HEK293 (cell line): ENCODE data around the gene CCP110.

Source experiments
- SP3 ChIP-seq: fragments of 450-650 bp; formaldehyde crosslinking; IDR thresholded peaks from 2 replicates; pipeline ENCODE4 v1.5.1; 2016; ENCODE audit warnings: missing biosample characterization, missing genetic modification characterization
- TF ChIP-seq, protein P1 (sequence below): fragments of 450-650 bp; formaldehyde crosslinking; IDR thresholded peaks from 2 replicates; pipeline ENCODE4 v1.5.1; 2016; ENCODE audit warnings: missing biosample characterization, missing genetic modification characterization
- TF ChIP-seq, protein P2 (sequence below): IDR thresholded peaks from 2 replicates; pipeline ENCODE4 v1.6.1; 2011; ENCODE audit warnings: mild to moderate bottlenecking, low read depth, low read length, borderline replicate concordance

DNA sequence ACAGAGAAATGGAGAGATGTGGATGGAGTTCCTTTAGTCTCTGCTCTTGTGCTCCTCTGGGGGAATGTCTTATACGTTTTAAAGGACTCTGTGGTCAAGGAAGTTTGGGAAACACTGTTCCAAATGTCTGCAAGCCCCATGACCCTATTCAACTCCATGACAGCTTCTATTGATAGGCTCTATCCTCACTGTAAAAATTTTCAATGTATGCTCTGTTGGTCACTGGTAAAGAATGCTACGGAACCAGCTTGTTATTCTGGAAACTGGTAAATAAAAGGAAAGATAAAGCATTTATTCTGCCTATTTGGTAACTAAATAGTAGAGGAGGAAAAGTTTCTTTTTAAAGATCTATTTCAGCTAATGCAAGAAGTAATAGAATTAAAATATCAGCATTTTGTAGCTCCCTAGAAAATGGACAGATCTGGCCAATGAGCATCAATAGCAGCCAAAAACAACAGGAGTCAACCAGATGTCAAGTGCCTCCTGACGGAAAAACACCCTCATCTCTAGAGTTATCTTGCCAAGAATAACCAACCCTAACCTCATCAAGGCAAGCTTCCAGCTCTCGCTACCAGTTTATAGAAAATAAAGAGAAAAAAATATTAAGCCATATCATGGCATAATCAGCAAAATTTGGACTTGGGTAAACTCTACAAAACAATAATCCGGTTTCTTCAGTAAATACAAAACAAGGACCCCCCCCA is 18.0 kb upstream of the CCP110 start:
- no peak for TF ChIP-seq SP3 (tag by site-specific recombination)
- TF ChIP-seq, protein P1, sequence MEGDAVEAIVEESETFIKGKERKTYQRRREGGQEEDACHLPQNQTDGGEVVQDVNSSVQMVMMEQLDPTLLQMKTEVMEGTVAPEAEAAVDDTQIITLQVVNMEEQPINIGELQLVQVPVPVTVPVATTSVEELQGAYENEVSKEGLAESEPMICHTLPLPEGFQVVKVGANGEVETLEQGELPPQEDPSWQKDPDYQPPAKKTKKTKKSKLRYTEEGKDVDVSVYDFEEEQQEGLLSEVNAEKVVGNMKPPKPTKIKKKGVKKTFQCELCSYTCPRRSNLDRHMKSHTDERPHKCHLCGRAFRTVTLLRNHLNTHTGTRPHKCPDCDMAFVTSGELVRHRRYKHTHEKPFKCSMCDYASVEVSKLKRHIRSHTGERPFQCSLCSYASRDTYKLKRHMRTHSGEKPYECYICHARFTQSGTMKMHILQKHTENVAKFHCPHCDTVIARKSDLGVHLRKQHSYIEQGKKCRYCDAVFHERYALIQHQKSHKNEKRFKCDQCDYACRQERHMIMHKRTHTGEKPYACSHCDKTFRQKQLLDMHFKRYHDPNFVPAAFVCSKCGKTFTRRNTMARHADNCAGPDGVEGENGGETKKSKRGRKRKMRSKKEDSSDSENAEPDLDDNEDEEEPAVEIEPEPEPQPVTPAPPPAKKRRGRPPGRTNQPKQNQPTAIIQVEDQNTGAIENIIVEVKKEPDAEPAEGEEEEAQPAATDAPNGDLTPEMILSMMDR (tag by site-specific recombination): no peak
- TF ChIP-seq, protein P2, sequence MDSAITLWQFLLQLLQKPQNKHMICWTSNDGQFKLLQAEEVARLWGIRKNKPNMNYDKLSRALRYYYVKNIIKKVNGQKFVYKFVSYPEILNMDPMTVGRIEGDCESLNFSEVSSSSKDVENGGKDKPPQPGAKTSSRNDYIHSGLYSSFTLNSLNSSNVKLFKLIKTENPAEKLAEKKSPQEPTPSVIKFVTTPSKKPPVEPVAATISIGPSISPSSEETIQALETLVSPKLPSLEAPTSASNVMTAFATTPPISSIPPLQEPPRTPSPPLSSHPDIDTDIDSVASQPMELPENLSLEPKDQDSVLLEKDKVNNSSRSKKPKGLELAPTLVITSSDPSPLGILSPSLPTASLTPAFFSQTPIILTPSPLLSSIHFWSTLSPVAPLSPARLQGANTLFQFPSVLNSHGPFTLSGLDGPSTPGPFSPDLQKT: no peak
